Common myeloid progenitor, CD34-positive (primary cell): ENCODE measurements around the gene SERPINA1.

Source experiments
- CTCF ChIA-PET: fragments of 350-600 bp; sonication (Branson Sonifier 250); formaldehyde crosslinking; loops from one replicate; lab custom pipeline; 2021; ENCODE audit warnings: antibody characterized with exemption; lab: Charles Lee
- POLR2A ChIA-PET: fragments of 350-600 bp; sonication (Branson Sonifier 250); formaldehyde crosslinking; loops from one replicate; lab custom pipeline; 2021; ENCODE audit warnings: antibody characterized with exemption; lab: Charles Lee
- DNase-seq, 3 donors: peaks; one replicate each; pipeline versions ENCODE4 v3.0.0 to v3.0.0-alpha.2; 2013
- H3K27ac ChIP-seq, 2 experiments: 1 replicate in 1 of 2; 2 replicates in 1 of 2; pipeline ENCODE4 v1.7.0; 2013; ENCODE audit warnings: inconsistent platforms in 2 of 2, low read length in 2 of 2, mild to moderate bottlenecking in 2 of 2, low read depth in 1 of 2, moderate library complexity in 1 of 2; ENCODE audit not compliant: severe bottlenecking in 2 of 2, insufficient read depth in 1 of 2, poor library complexity in 1 of 2
- H3K27me3 ChIP-seq, 5 experiments: replicated peaks in 2 of 5; 1 replicate in 3 of 5; 2 replicates in 2 of 5; pipeline versions ENCODE4 v1.6.1 to v1.7.0; 2013; ENCODE audit warnings: low read length in 4 of 5, mild to moderate bottlenecking in 2 of 5, moderate library complexity in 2 of 5, inconsistent platforms in 1 of 5; ENCODE audit not compliant: insufficient read depth in 5 of 5, control insufficient read depth in 4 of 5
- H3K36me3 ChIP-seq, 4 experiments: 1 replicate in 2 of 4; 2 replicates in 2 of 4; pipeline versions ENCODE4 v1.6.1 to v1.7.0; 2013; ENCODE audit warnings: low read length in 3 of 4, control low read depth in 1 of 4, mild to moderate bottlenecking in 1 of 4; ENCODE audit not compliant: control insufficient read depth in 4 of 4, insufficient read depth in 4 of 4
- H3K4me1 ChIP-seq, 4 experiments: 1 replicate in 3 of 4; 2 replicates in 1 of 4; pipeline versions ENCODE4 v1.6.1 to v1.7.1; 2013; ENCODE audit warnings: low read length in 3 of 4, mild to moderate bottlenecking in 3 of 4, control low read depth in 1 of 4, inconsistent platforms in 1 of 4, moderate library complexity in 1 of 4; ENCODE audit not compliant: control insufficient read depth in 4 of 4, insufficient read depth in 4 of 4; ENCODE audit errors: control extremely low read depth in 1 of 4
- H3K4me3 ChIP-seq, 7 experiments: 1 replicate in 4 of 7; 2 replicates in 3 of 7; pipeline versions ENCODE4 v1.5.1 to v1.7.0; 2013; ENCODE audit warnings: mild to moderate bottlenecking in 7 of 7, low read length in 6 of 7, moderate library complexity in 6 of 7, inconsistent platforms in 2 of 7, low read depth in 2 of 7, control low read depth in 1 of 7; ENCODE audit not compliant: insufficient read depth in 4 of 7, control insufficient read depth in 1 of 7; ENCODE audit errors: extremely low read depth in 1 of 7
- H3K9me3 ChIP-seq, 5 experiments: 1 replicate in 4 of 5; 2 replicates in 1 of 5; pipeline versions ENCODE4 v1.6.1 to v1.7.1; 2013; ENCODE audit warnings: low read length in 4 of 5, mild to moderate bottlenecking in 2 of 5, inconsistent platforms in 1 of 5, low read depth in 1 of 5, moderate library complexity in 1 of 5; ENCODE audit not compliant: control insufficient read depth in 4 of 5, insufficient read depth in 2 of 5; ENCODE audit errors: control extremely low read depth in 1 of 5
- WGBS: methylation state at CpG from one replicate; pipeline ENCODE4 v1.1.5; 2013; ENCODE audit not compliant: insufficient coverage; 5-methylcytosine and 5-hydroxymethylcytosine counted together

The SERPINA1 gene

DNA sequence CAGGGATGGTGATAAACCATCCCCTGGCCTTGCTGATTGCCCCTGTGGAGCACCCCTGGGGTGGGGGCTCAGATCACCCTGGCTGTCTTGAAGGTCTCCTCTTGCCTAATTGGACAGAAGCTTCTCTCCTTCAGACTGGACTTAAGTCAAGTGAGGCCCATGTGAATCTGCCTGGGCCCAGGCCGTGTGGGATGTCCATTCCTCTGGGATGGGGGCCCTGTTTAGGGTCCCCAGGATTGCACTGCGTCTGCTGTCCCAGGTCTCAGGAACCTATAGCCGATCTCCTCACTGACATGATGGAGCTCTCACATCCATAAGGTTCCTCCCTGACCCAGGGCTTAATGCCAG lies 20.2 kb downstream of the SERPINA1 start:
- H3K4me1 ChIP-seq = no peaks in the 10 kb centered on the region
- H3K27ac ChIP-seq = no peak overlapping the region
- DNase-seq = no peak
- ChIA-PET POLR2A (no interaction called here), CTCF (no interaction called here)
- H3K4me3 ChIP-seq = no peak overlapping the region
- H3K27me3 ChIP-seq = no peaks in the 10 kb centered on the region
- no peaks in the 10 kb centered on the region for H3K9me3 ChIP-seq
- H3K36me3 ChIP-seq = no peaks in the 10 kb centered on the region
- 92% methylated on average over 3 of the region's 3 CpGs for WGBS

DNA sequence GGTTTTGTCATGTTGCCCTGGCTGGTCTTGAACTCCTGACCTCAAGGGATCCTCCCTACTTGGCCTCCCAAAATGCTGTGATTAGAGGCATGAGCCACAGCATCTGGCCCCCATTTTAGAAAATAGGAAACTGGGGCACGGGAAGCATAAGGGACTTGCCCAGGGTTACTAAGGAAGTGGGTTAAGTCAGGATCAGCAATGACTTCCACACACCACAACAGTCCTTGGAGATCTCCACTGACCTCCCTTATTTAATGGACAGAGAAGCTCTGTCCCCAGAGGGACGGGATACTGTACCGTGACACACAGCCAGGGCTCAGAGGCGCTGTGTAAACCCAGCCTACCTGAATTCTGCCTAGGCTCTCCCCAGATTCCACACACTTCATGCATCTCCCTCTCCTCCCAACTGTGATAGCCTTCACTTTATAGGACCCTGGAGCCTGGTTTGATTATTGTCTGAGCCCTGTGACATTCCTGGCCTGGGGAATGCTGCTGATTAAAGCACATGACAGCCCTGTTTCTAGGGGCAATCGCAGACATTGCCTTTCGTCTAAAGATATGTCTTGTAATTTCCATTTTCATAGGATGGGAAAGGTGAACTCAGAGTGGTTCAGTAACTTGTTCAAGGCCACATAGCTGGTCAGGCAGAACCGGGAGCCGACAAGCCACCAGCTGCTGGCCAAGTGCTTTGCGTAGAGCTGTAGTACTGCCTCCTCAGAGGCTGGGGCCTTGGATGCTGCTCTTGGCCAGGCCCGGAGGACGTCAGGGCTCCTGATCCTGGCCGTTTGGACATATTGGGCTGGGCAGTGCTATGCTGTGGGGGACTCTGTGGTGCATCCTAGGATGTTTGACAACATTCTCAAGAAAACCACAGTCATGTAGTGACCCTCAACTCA lies 20.8 kb downstream of the SERPINA1 start:
- H3K9me3 ChIP-seq = no peaks in the 10 kb centered on the region
- CTCF ChIA-PET = no interaction called here
- H3K4me3 ChIP-seq = no peak overlapping the region
- H3K36me3 ChIP-seq = no peaks in the 10 kb centered on the region
- H3K4me1 ChIP-seq = no peaks in the 10 kb centered on the region
- DNase-seq = no peak
- H3K27me3 ChIP-seq = no peaks in the 10 kb centered on the region
- no peak overlapping the region for H3K27ac ChIP-seq
- POLR2A ChIA-PET = no interaction called here
- WGBS = 86% methylated on average over 10 of the region's 12 CpGs

DNA sequence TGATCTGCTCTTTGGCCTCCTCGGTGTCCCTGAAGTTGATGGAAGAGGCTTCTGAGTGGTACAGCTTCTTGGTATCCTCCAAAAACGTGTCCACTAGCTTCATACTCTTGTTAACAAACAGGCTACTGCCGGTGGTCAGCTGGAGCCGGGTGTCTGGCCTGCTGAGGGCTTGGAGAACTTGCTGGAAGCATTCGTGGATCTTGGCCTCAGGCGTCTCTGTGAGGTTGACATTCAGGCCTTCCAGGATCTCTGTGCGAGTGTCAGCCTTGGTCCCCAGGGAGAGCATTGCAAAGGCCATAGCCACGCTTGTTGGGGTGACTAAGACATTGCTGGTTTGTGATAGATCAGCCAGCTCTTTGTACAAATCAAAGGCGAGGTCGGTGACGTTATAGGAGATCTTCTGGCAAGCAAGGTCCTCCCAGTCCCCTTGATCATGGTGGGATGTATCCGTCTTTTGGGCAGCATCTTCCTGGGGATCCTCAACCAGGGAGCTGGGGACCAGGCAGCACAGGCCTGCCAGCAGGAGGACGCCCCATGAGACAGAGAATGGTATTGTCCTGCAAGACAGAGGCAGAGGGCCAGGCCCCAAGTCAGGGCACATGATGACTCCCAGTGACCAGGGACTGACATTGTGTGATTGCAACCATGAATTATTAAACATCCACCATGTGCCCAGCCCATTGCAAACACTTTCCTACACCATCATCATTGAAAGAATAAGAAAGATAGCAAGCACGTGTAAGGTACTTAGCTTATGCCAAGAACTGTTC lies 22.1 kb downstream of the SERPINA1 start, which contains the start of gene SERPINA2:
Gene SERPINA2, minus strand, starts transcription at position 553 of the 770 bp plus-strand sequence.
- H3K4me1 ChIP-seq = no peaks in the 10 kb centered on the region
- no peaks in the 10 kb centered on the region for H3K27me3 ChIP-seq
- H3K9me3 ChIP-seq = no peaks in the 10 kb centered on the region
- H3K4me3 ChIP-seq = no peak within 1 kb of the TSS
- CTCF ChIA-PET = no interaction called here
- DNase-seq = no peak
- 96% methylated on average over 13 of the region's 14 CpGs for WGBS
- no peak within 1 kb of the TSS for H3K27ac ChIP-seq
- no peaks in the 10 kb centered on the region for H3K36me3 ChIP-seq
- POLR2A ChIA-PET = no interaction called here

DNA sequence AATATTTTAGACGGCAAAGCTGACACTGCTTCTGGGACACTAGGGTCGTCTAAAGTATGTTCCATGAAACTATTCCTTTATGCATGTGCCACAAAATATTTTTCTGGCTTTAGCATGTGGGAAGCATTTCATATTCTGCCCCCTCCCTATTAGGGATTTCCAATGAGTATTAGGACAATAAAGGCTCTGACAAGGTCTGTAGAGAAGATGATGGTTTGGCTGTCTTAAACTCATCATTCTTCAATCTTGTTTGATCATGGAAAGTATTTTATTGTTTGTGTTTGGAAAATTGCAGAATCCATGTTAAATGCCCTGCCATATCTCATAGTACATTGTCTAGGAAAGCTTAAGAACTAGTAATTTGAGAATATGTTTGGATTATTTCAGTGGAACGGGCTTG lies 22.8 kb downstream of the SERPINA1 start:
- Histone ChIP-seq H3K27ac (no peak overlapping the region), H3K4me3 (no peak overlapping the region), H3K27me3 (no peaks in the 10 kb centered on the region), H3K9me3 (no peaks in the 10 kb centered on the region), H3K4me1 (no peaks in the 10 kb centered on the region), H3K36me3 (no peaks in the 10 kb centered on the region)
- ChIA-PET CTCF (no interaction called here), POLR2A (no interaction called here)
- WGBS = 86% methylated on average over 2 of the region's 3 CpGs
- DNase-seq = no peak

DNA sequence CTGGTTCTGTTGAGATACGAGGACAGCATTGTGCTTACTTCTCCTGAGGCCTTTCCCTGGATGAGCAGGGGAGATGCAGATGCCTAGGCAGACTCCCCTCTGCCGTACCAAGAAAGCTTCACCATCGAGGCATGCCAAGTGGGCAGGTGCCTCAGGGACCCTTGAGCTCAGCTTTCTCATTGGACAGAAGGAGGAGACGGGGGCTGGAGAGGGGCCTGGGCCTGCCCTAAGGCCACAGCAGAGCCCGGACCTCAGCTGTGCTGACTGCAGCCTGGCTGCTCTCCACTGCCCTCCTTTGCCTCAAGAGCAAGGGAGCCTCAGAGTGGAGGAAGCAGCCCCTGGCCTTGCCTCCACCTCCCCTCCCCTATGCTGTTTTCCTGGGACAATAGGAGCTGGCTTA lies 23.4 kb downstream of the SERPINA1 start:
- POLR2A ChIA-PET = no interaction called here
- H3K36me3 ChIP-seq = no peaks in the 10 kb centered on the region
- no peaks in the 10 kb centered on the region for H3K9me3 ChIP-seq
- no peaks in the 10 kb centered on the region for H3K4me1 ChIP-seq
- H3K27ac ChIP-seq = no peak overlapping the region
- CTCF ChIA-PET = no interaction called here
- no peaks in the 10 kb centered on the region for H3K27me3 ChIP-seq
- WGBS = 71% methylated on average over 5 of the region's 5 CpGs
- DNase-seq = no peak
- no peak overlapping the region for H3K4me3 ChIP-seq

DNA sequence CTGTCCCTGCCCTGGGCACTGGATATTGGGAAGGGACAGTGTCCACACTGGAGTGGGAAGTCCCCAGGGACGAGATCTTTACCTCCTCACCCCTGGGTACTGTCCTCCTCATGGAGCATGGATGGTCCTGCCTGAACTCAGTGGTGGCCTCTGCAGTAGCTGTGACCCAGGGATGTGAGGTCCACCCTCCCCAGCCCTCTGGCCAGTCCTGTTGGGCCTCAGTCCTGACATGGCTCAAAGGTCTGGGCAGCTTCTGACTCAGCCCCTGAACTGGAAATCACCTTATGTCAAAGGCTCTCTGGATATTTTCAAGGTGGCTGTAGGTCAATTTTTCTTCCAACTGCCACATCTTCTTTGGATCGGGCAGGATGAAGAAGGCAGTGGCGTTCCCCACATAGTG lies 24.4 kb downstream of the SERPINA1 start:
- no peaks in the 10 kb centered on the region for H3K4me1 ChIP-seq
- H3K27ac ChIP-seq = no peak overlapping the region
- no peak overlapping the region for H3K4me3 ChIP-seq
- 95% methylated on average over 3 of the region's 3 CpGs for WGBS
- no peaks in the 10 kb centered on the region for H3K27me3 ChIP-seq
- ChIA-PET POLR2A (no interaction called here), CTCF (no interaction called here)
- no peak for DNase-seq
- H3K36me3 ChIP-seq = no peaks in the 10 kb centered on the region
- H3K9me3 ChIP-seq = no peaks in the 10 kb centered on the region

DNA sequence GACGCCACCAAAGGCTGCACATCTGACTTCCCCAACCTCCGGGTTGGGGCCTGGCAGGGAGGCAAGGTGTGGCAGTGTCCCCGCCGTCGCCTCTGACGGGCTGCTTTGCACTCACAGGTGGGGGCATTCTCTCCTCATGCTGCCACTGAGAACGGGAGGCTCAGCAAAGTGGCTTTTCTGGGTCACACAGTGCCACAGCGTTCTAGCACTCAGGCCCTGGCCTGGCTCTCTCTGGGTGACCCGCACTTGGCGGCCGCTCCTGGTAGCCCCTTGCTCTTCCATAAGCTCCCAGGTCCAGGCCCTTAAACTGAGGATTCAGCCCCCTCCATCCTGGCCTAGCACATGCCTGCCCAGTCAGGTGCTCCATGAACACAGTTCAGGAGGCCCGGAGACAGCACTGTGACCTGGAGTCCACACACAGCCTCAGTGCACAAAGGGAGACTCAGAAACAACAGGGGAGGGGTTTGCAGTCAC lies 25.2 kb downstream of the SERPINA1 start:
- DNase-seq = no peak
- no peaks in the 10 kb centered on the region for H3K36me3 ChIP-seq
- ChIA-PET CTCF (no interaction called here), POLR2A (no interaction called here)
- H3K9me3 ChIP-seq = no peaks in the 10 kb centered on the region
- H3K27ac ChIP-seq = no peak overlapping the region
- H3K4me3 ChIP-seq = no peak overlapping the region
- H3K27me3 ChIP-seq = peaks cover 0 to under 1% (median 0%) of the 10 kb centered on the region in 5 experiments
- H3K4me1 ChIP-seq = no peaks in the 10 kb centered on the region
- 86% methylated on average over 12 of the region's 12 CpGs for WGBS
